ENCODE data around the gene GIMAP5.

Gene GIMAP5

DNA sequence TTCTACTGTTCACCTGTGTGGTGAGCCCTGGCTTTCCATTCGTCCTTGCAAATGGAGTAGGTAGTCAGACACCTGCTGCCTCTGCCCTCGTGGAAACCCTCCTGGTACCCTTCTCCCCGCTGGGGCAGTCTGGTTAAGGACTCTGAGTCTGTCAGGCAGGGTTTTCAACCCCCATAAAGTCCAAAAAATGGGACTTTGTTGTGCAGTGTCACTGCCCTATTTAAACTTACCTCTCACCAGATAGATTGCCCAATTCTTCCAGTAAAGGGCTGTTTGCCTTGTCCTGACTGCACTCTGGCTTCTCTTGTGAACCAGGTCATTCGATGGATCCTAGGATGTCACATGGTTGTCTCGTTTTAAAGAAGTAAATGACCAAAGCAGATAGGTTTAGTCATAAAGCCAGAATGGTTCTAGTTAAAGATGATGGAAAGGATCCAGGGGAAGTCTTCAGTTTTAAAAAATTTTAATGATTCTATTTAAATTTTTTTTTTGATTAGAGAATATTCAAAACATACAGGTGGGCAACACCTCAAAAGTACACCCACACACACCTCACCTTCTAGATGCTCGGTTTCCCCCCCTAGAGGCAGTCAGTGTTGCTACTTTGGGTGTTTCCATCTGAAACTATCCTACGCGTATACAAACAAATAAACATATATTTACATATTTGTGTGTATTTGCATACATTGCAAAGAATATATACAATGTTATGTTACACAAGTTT is 41.0 kb downstream of the GIMAP5 start:
- no peak for DNase-seq

DNA sequence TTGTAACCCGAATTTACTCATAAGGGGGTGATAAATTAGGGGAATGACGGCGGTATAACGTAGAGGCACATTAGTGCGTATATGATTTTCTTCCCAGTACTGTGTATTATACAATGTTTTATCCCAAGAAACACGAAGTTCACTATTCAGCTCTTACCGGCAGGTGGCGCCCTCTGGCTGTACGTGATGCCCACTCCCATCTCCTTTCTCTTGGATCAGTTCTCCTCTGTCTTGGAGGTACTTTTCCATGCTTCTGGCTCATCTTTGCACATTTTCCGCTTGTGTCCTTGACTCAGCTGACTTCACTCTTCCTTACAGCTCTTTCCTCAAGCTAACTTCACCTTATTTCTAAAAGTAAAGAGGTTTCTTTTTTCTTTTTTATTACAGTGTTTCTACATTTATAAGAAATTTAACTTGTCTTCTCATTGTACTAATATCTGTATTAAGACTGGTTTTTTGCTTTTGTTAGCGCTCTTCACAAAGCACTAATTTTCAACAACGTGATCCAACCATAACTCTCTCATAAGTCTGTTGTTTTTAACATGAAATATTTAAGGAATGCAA is 41.6 kb downstream of the GIMAP5 start:
- peak; percentile 60 for DNase-seq

DNA sequence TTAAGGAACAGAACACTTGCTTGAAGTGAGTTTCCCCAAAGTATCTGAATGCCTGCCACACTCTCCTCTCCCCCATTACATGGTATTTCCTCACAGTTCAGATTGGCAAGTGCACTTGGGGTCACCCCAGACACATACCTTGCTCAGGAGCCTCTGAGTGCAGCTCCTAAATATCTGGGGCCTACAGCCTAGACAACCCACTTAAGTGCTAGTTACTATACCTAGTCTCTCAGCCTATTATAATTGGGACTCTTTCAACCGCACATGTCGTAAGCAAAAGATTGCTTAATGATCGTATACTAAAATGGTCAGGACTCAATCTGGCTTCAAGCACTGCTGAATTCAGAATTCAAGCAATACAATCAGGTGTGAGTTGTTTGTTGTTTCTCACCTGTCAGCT is 43.1 kb downstream of the GIMAP5 start:
- no peak for DNase-seq

DNA sequence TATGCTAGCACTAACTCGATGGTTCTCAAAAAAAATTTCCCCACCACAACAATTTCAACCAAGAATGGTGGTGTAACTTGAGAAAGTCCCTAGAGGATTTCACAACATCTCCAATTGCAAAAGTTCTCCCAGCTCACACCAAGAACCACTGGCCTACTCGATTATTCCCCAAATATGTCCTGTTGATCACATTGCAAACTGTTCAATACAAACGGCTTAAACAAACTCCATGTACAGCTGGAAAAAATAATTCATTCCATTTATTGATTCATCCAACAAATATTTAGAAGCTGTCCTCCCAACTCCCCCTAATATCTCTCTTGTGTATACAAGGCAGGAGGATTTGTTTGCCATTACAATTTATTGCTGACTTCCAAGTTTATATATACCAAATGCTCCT is 43.9 kb downstream of the GIMAP5 start:
- peak; percentile 54 for DNase-seq

DNA sequence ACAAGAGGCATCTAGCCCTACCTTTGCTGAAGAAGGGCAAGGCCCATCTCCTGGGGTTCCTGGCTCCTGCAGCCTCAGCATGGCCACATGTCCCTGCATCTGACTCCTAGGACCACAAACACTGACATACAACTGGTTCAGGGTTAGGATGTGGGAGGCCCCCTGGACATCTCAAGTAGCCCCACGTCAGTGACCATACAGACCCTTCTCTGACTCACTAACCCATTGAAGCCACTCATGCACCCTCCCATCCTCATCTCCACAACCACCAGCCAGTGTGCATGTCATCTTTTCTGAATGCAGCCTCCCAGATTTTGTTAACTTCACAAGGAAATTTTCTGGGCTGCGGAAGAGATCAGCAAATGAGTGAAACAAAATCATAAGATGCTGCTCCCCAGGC is 44.7 kb downstream of the GIMAP5 start:
- no peak for DNase-seq

DNA sequence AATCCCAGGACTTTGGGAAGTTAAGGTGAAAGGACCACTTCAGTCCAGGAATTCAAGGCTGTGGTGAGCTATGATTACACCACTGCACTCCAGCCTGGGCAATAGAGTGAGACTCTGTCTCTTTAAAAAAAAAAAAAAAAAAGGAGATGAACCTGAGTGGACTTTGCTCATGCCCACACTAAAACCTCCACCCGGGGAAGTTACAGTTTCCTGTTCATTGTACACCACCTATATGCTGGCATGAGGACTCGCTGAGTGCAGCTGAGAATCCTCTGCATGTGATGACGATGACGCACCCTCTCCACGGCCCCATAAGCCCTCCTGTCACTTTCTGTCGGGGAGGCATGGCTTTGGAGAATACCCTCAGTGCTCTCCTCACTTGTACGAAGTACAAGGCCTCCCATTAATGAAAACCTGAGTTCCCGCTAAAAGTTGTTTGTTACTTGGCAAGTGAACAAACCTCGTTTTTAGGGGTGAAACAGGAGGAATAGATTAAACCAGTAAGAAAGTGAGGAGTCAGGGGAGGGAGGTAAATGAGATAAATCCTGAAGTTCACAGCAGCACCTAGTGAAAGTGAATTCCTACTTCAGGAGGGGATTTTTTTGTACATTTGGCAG is 47.0 kb downstream of the GIMAP5 start:
- no peak for DNase-seq

DNA sequence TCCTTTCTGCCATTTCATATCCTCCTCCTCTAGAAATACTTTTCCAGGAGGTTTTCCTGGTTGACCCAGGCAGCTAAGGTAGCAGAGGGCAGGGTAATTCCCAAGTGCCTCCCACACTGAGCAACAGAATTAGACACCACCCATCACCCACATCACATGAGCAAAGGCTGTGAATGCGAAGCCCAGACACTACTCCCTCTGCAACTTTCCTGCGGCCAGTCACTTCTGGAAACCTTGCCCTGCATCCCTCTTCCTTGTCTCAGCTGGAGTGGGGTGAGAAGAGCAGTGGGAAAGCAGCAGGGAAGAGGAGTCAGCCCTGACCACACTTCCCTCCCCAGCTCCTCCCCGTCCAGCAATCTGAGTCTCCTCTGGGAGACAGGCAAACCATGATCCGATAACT is 47.7 kb downstream of the GIMAP5 start:
- DNase-seq = no peak

DNA sequence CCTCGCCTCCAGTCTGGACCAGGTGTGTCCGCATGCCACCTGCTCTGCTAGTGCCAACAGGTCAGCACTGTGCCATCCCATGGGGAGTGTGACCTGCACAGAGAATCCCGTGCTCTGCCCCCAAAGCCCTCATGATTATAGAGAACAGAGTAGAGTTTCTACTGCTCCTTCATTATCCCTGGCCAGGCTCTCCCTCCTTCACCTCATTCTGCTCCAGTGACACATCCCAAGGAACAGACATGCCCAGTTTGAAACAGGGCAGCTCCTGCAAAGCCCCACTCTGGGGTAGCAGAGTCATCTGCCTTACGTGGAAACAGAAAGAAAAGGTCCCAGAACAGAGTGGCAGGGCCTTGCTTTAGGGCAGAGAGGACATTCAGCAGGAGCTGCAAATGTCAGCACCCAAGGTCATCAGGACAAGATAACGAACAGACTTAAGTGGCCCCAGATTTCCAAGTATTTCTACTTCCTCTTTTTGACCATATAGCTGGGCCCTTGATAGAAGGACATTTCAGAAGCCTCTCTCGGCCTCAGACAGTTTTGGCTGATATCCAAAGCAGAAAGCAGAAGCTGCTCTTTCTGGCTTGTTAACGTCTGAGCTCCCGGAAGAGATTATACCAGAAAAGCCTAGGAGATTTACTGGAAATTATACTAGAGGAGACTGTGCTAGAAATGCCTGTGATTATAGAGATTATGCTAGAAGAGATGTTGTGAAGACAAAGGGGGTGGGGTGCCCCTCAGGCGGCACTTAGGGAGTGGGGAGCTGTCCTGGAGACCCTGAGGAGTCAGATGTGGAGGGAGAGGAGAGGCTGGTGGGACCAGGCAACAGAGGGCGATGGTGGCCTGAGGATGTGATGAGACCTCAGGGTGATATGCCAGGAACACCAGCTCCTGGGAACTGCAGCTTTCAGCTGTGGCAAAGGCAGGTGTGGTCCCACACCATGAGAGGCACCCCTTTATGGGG is 50.4 kb downstream of the GIMAP5 start:
- DNase-seq = no peak

DNA sequence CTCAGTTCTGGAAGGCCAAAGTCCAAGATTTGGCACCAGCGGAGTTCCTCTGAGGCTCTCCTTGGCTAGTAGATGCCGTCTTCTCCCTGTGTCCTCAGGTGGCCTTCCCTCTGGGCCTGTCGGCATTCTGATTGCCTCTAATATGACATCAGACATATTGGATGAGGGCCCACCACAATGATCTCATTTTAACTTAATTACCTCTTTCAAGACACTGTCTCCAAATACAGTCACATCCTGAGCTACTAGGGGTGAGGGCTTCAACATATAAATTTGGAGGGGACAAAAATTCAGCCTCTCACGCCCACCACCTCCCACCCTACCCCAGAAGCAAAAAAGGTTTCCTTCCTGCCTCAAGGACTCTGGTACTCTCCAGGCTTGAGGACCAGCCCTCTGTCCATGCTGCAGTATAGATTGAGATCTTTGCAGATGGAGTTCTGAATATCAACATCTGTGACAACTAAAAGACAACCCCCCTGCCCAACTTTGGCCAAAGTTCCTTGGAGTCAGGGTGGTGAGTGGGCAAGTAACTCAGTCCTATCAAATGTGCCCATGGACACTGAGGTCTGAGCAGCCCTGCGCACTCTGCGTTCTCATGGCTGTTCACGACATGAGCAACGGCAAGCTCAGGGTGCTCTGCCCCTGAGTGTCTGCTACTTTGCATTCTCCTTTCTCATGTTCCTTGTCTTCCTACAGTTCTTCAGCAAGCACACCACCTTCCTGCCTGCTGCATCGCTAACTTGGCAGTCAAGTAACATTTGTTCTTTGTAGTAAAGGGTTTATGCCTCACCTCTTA is 51.5 kb downstream of the GIMAP5 start:
- peak; percentile 59 for DNase-seq

DNA sequence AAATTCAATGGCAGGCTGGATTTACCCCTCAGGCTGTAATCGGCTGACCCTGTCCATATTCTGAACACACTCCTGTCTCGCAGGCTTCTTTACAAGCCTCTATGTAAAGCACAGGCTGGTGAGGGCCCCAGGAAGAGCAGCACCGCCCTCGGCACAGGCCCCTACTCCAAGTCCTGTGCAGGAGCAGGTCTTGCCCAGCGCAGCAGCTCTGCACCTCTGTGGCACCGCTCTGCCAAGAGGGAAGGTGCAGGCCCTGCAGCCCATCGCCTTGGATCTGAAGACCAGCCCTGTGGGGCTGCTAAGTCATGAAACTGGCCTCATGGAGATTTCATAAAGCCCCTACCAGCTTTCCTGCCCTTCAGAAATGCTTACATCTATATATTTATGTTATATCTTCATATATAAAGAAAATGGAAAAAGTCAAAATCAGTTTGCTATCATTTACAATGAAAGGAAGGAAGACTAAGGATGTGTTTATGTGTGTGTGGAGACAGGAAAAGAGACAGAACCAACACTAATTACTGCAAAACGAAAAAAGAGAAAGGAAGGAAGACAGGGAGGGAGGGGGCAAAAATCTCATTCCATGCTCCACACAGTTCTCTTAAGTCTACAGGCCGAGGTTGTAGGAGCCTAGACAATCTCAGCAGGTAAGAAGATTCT is 53.3 kb downstream of the GIMAP5 start:
- no peak for DNase-seq

DNA sequence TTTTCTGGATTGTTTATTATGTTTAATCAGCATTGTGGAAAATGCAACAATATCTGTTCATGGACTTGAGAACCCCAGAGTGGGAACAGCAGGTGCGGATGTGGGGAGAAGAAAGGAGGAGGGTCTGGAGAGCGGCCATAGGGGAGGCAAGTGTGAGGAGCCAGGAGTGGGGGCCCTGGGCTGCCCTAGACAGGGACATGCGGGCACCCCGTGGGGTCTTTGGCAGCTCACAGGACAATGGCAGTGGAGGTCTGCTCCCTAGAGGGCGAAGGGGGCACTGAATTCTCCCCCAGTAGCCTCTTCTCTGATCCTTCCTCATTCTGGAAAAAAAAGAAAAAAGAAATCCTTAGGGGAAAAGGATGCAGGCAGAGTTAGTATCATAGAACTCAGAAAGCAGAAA is 54.1 kb downstream of the GIMAP5 start:
- DNase-seq = no peak

DNA sequence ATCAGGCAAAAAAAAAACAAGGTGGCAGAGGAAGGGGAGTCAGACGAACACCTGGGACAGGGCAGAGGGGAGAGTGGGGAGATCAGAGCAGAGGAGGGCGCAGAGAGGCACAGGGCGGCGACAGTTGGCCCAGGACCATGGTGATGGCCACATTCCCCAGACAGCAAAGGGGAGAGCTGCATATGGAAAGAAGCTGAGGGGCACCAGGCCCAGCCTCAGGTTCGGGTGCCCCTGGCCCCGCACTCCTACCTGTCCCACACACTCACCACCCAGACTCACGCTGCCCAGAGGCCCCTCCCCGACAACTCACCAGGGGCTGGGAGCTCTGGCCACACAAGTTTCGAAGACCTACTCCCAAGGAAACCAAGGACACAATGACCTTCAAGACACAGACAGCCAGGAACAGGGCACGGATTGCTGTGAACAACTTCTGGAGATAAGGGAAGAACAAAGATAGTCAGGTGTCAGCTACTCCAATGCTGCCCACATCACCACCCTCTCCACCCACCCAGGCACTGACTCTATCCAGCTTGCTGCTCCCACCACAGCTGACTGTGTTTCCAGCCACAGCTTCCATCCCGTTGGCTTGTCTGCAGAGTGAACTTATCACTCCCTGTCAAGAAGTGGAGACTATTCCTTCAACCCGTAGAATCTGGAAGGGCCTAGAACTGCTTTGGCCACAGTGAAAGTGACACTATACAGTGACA is 54.7 kb downstream of the GIMAP5 start:
- DNase-seq = no peak

All from fibroblast of skin of right biceps (primary cell).